HS-5 (cell line): ENCODE measurements around the gene SYNPO2.
"Not testable (repeated sequence)": the region's sequence is repeated elsewhere in the genome, so short reads cannot be mapped to it uniquely, and the experiment has no call there.

Source experiments
- DNase-seq: peaks from one replicate; pipeline ENCODE4 v3.0.0-alpha.2; 2012; ENCODE audit warnings: low read depth

Gene SYNPO2

GRCh38 chr4:118976193-118976560, 87.5 kb downstream of the SYNPO2 start:
- not testable (repeated sequence) for DNase-seq

GRCh38 chr4:118977100-118977499, 88.4 kb downstream of the SYNPO2 start:
- DNase-seq: not testable (repeated sequence)

GRCh38 chr4:118979712-118980111, 91.1 kb downstream of the SYNPO2 start:
- no peak for DNase-seq

GRCh38 chr4:118981171-118981838, 92.7 kb downstream of the SYNPO2 start:
- DNase-seq: no peak

- DNase-seq: no peak
These were observed 93.3 kb downstream of the SYNPO2 start for GRCh38 chr4:118981839-118982381.

- no peak for DNase-seq
These were observed 94.6 kb downstream of the SYNPO2 start for GRCh38 chr4:118983293-118983692.

GRCh38 chr4:118983831-118984230, 95.2 kb downstream of the SYNPO2 start:
- DNase-seq: no peak

GRCh38 chr4:118985170-118986000, 96.7 kb downstream of the SYNPO2 start:
- DNase-seq: no peak

GRCh38 chr4:118987959-118988634, 99.4 kb downstream of the SYNPO2 start:
- DNase-seq: no peak

- no peak for DNase-seq
These were observed 100.0 kb downstream of the SYNPO2 start for GRCh38 chr4:118988635-118988972.

GRCh38 chr4:118989098-118990080, 100.7 kb downstream of the SYNPO2 start:
- DNase-seq: peak; percentile 89

GRCh38 chr4:118991686-118992085, 103.0 kb downstream of the SYNPO2 start:
- DNase-seq: no peak

GRCh38 chr4:118992149-118992548, 103.5 kb downstream of the SYNPO2 start:
- no peak for DNase-seq

- no peak for DNase-seq
These were observed 104.7 kb downstream of the SYNPO2 start for GRCh38 chr4:118993333-118993732.

GRCh38 chr4:118994030-118994429, 105.4 kb downstream of the SYNPO2 start:
- no peak for DNase-seq

- DNase-seq: no peak
These were observed 107.2 kb downstream of the SYNPO2 start for GRCh38 chr4:118995693-118996391.

GRCh38 chr4:118997601-118998000, 108.9 kb downstream of the SYNPO2 start:
- no peak for DNase-seq

GRCh38 chr4:118999919-119000318, 111.3 kb downstream of the SYNPO2 start:
- no peak for DNase-seq

- no peak for DNase-seq
These were observed 111.7 kb downstream of the SYNPO2 start for GRCh38 chr4:119000400-119000799.

GRCh38 chr4:119002476-119002875, 113.8 kb downstream of the SYNPO2 start:
- DNase-seq: no peak

GRCh38 chr4:119003001-119003400, 114.3 kb downstream of the SYNPO2 start:
- DNase-seq: not testable (repeated sequence)
